GM19193 (cell line): ENCODE data around the gene PPP2R2B.

Experiments used
- POLR2A ChIP-seq: IDR thresholded peaks from 4 replicates; pipeline ENCODE4 v1.6.1; 2011; ENCODE audit not compliant: insufficient read depth, insufficient read length; ENCODE audit errors: extremely low read depth

The PPP2R2B gene

GRCh38 chr5:146761811-146762210 is 116.7 kb downstream of the PPP2R2B start:
- TF ChIP-seq POLR2A = no peak

- no peak for TF ChIP-seq POLR2A
Observed at GRCh38 chr5:146758938-146759337, 119.6 kb downstream of the PPP2R2B start.

GRCh38 chr5:146758076-146758475 is 120.5 kb downstream of the PPP2R2B start:
- no peak for TF ChIP-seq POLR2A

- TF ChIP-seq POLR2A = no peak
Observed at GRCh38 chr5:146756546-146756945, 122.0 kb downstream of the PPP2R2B start.

- TF ChIP-seq POLR2A = no peak
Observed at GRCh38 chr5:146755793-146756192, 122.8 kb downstream of the PPP2R2B start.

GRCh38 chr5:146754621-146755020 is 123.9 kb downstream of the PPP2R2B start:
- no peak for TF ChIP-seq POLR2A

- no peak for TF ChIP-seq POLR2A
Observed at GRCh38 chr5:146753641-146754040, 124.9 kb downstream of the PPP2R2B start.

- no peak for TF ChIP-seq POLR2A
Observed at GRCh38 chr5:146751781-146752401, 126.7 kb downstream of the PPP2R2B start.

- TF ChIP-seq POLR2A = no peak
Observed at GRCh38 chr5:146751054-146751453, 127.5 kb downstream of the PPP2R2B start.

GRCh38 chr5:146748533-146748932 is 130.0 kb downstream of the PPP2R2B start:
- no peak for TF ChIP-seq POLR2A

- TF ChIP-seq POLR2A = no peak
Observed at GRCh38 chr5:146745931-146746577, 132.5 kb downstream of the PPP2R2B start.

GRCh38 chr5:146744068-146744745 is 134.3 kb downstream of the PPP2R2B start:
- TF ChIP-seq POLR2A = no peak

- no peak for TF ChIP-seq POLR2A
Observed at GRCh38 chr5:146734936-146735577, 143.5 kb downstream of the PPP2R2B start.

GRCh38 chr5:146732962-146733361 is 145.6 kb downstream of the PPP2R2B start:
- no peak for TF ChIP-seq POLR2A

- no peak for TF ChIP-seq POLR2A
Observed at GRCh38 chr5:146731909-146732659, 146.5 kb downstream of the PPP2R2B start.
